GM18502 (cell line): ENCODE results near the gene PTPRN2.

Source experiments
- ATAC-seq: cut with Tn5 transposase; IDR thresholded peaks from one replicate; pipeline ENCODE4 v1.9.1; 2021; ENCODE audit warnings: mild to moderate bottlenecking; ENCODE audit not compliant: unreplicated experiment, poor library complexity

The PTPRN2 gene

GRCh38 chr7:157889480-157889879 lies 698.1 kb downstream of the PTPRN2 start:
- ATAC-seq = no peak

- ATAC-seq = no peak
Observed at GRCh38 chr7:157888579-157888978, 699.0 kb downstream of the PTPRN2 start.

- ATAC-seq = no peak
Observed at GRCh38 chr7:157887400-157887799, 700.2 kb downstream of the PTPRN2 start.

GRCh38 chr7:157886711-157887110 lies 700.9 kb downstream of the PTPRN2 start:
- ATAC-seq = no peak

GRCh38 chr7:157886266-157886665 lies 701.4 kb downstream of the PTPRN2 start:
- no peak for ATAC-seq

GRCh38 chr7:157885140-157885539 lies 702.5 kb downstream of the PTPRN2 start:
- ATAC-seq = no peak

- ATAC-seq = no peak
Observed at GRCh38 chr7:157884461-157885062, 703.1 kb downstream of the PTPRN2 start.

- no peak for ATAC-seq
Observed at GRCh38 chr7:157881048-157881771, 706.4 kb downstream of the PTPRN2 start.

- no peak for ATAC-seq
Observed at GRCh38 chr7:157879391-157879790, 708.2 kb downstream of the PTPRN2 start.

- ATAC-seq = no peak
Observed at GRCh38 chr7:157877298-157878090, 710.1 kb downstream of the PTPRN2 start.

GRCh38 chr7:157876469-157877285 lies 710.9 kb downstream of the PTPRN2 start:
- no peak for ATAC-seq

- no peak for ATAC-seq
Observed at GRCh38 chr7:157875230-157876179, 712.1 kb downstream of the PTPRN2 start.

- ATAC-seq = no peak
Observed at GRCh38 chr7:157874870-157875229, 712.8 kb downstream of the PTPRN2 start.

GRCh38 chr7:157874208-157874816 lies 713.3 kb downstream of the PTPRN2 start:
- ATAC-seq = no peak

- no peak for ATAC-seq
Observed at GRCh38 chr7:157873664-157874063, 714.0 kb downstream of the PTPRN2 start.

GRCh38 chr7:157873181-157873580 lies 714.4 kb downstream of the PTPRN2 start:
- ATAC-seq = no peak

- no peak for ATAC-seq
Observed at GRCh38 chr7:157872447-157872846, 715.2 kb downstream of the PTPRN2 start.

GRCh38 chr7:157871681-157872080 lies 715.9 kb downstream of the PTPRN2 start:
- ATAC-seq = no peak
